Heart right ventricle (tissue), 16 donors: ENCODE measurements around the gene TEX9. TPM values are rescaled to one million over a fixed set of nuclear protein-coding genes. Genes with fewer than 3 reads are reported as not detected.

ENCODE experiments used
- ATAC-seq, 8 donors: fragments of 200-7000 bp; cut with Tn5 transposase; one replicate each; pipeline ENCODE4 v1.9.1; 2020; ENCODE audit warnings: mild to moderate bottlenecking in 8 of 8, moderate library complexity in 8 of 8, moderate number of reproducible peaks in 1 of 8
- DNase-seq, 2 donors: peaks; one replicate each; pipeline ENCODE4 v3.0.0-alpha.2; 2020
- H3K27ac ChIP-seq, 10 donors: fragments of 200-600 bp; sonication (generic) in 2 of 10; one replicate each; pipeline versions ENCODE4 v1.5.0 to v1.8.0; 2020 to 2022; ENCODE audit warnings: mild to moderate bottlenecking in 3 of 10
- H3K27me3 ChIP-seq, 7 donors: fragments of 200-600 bp; one replicate each; pipeline ENCODE4 v1.8.0; 2021 to 2022; ENCODE audit warnings: mild to moderate bottlenecking in 2 of 7
- H3K36me3 ChIP-seq, 9 donors: fragments of 200-600 bp; sonication (generic) in 1 of 9; one replicate each; pipeline versions ENCODE4 v1.5.0 to v1.8.0; 2020 to 2022; ENCODE audit warnings: mild to moderate bottlenecking in 2 of 9
- H3K4me1 ChIP-seq, 9 donors: fragments of 200-600 bp; sonication (generic) in 1 of 9; one replicate each; pipeline versions ENCODE4 v1.5.0 to v1.8.0; 2020 to 2022; ENCODE audit warnings: mild to moderate bottlenecking in 4 of 9
- H3K4me3 ChIP-seq, 10 donors: fragments of 200-600 bp; sonication (generic) in 2 of 10; one replicate each; pipeline versions ENCODE4 v1.5.0 to v1.8.0; 2020 to 2022; ENCODE audit warnings: mild to moderate bottlenecking in 7 of 10, moderate library complexity in 2 of 10
- H3K9me3 ChIP-seq, 11 donors: fragments of 200-600 bp in 10 of 11; sonication (generic) in 2 of 11; one replicate each; pipeline versions ENCODE4 v1.5.0 to v1.8.0; 2013 to 2022; ENCODE audit warnings: mild to moderate bottlenecking in 2 of 11, control low read depth in 1 of 11, moderate library complexity in 1 of 11
- CTCF ChIP-seq, 9 donors: fragments of 200-600 bp; sonication (generic) in 2 of 9; IDR thresholded peaks; one replicate each; pipeline versions ENCODE4 v1.5.0 to v1.8.0; 2021 to 2022; ENCODE audit warnings: antibody characterized with exemption in 9 of 9, mild to moderate bottlenecking in 5 of 9, moderate library complexity in 1 of 9
- WGBS, 2 donors: extraction: QIAGEN DNeasy Blood & Tissue Kit; methylation state at CpG; one replicate each; pipeline ENCODE4 v1.1.7; 2013; ENCODE audit warnings: inconsistent platforms in 1 of 2; 5-methylcytosine and 5-hydroxymethylcytosine counted together
- intact Hi-C, 10 donors: fragments of 100-400 bp; cut with DNase I; formaldehyde crosslinking; loops; one replicate each; pipeline versions ENCODE4 v1.11.1 to v1.14.2; 2022
- polyA plus RNA-seq, 2 donors: library from polyadenylated mRNA; stranded (reverse); fragments of 200-250 nt; gene quantifications; one replicate each; pipeline ENCODE4 v1.2.3, GENCODE V29; 2013
- total RNA-seq, 10 donors: library from RNA; stranded (reverse); fragmentation: NEBNext Ultra II Directional in 3 of 10; extraction: Animal tissue kit (Norgen Biotek cat#: 25700) in 3 of 10; gene quantifications; one replicate each; pipeline versions ENCODE4 v1.2.1 to v1.2.4, GENCODE V29; 2021 to 2023
- donor health status: Arrhythmogenic right ventricular cardiomyopathy.
- donor health status: ischemic (EF 13 %, LVEDD 7.1; RV severe dilation, severe dysfunction).
- donor health status: healthy with polysubstance abuse.
- donor health status: DM: no; HTN: yes; CAD: no.
- donor health status: DM: no; HTN: no; CAD: no.
- donor health status: ischemic (EF 25% LVEDD 6.9; RV normal size, moderate dysfunction).
- donor health status: ischemic (EF 25% LVEDD 5.7; RV mildly dilated, moderate dysfunction).
- donor health status: healthy.
- donor health status: DM: yes; HTN: yes; CAD: no.
- donor health status: Ischemic cardiomyopathy.
- donor health status: ischemic (EF 35%, LVEDD 5.7; RV mildly dilated, moderate dysfunction).
- donor health status: nonischemic (EF 11% LVEDD 7.7; RV severe dilation, severe dysfunction).
- donor health status: DM: yes; HTN: yes; CAD: no.
- donor health status: PGD.
- donor health status: ischemic (EF 29% LVEDD 5.4; RV normal size, mild dysfunction).
- donor health status: nonischemic (EF 23%, LVEDD 6.1; RV moderate dilation, normal function).

TEX9 gene
- total and polyA plus RNA-seq, 12 donors, result 0.19 to 1.7 (median 0.55) TPM

GRCh38 chr15:56351957-56352506 is 13.2 kb upstream of the TEX9 start:
- H3K4me3 ChIP-seq, result no peak overlapping the region
- H3K36me3 ChIP-seq, result no peaks in the 10 kb centered on the region
- no peak overlapping the region for H3K27ac ChIP-seq
- H3K9me3 ChIP-seq, result no peaks in the 10 kb centered on the region
- intact Hi-C loops, result no loop called here
- WGBS, 2 donors, result 83 to 84% methylated on average over 12 of the region's 12 CpGs
- no peaks in the 10 kb centered on the region for H3K27me3 ChIP-seq
- ATAC-seq (no peak), DNase-seq (no peak)
- peaks cover 0 to 8% (median 0%) of the 10 kb centered on the region in 9 donors for H3K4me1 ChIP-seq
- no peak for TF ChIP-seq CTCF (IDR thresholded peaks at IDR 0.05)

GRCh38 chr15:56353119-56353518 is 12.1 kb upstream of the TEX9 start:
- no peak for DNase-seq
- Histone ChIP-seq H3K27ac (no peak overlapping the region), H3K4me3 (no peak overlapping the region), H3K9me3 (no peaks in the 10 kb centered on the region), H3K36me3 (no peaks in the 10 kb centered on the region), H3K27me3 (no peaks in the 10 kb centered on the region), H3K4me1 (peaks cover 0 to 8% (median 0%) of the 10 kb centered on the region in 9 donors)
- 62 to 78% methylated on average over 1 of the region's 1 CpG for WGBS, 2 donors
- TF ChIP-seq CTCF (IDR thresholded peaks at IDR 0.05), result no peak
- intact Hi-C loops, result no loop called here
- ATAC-seq, result no peak

- no peaks in the 10 kb centered on the region for H3K36me3 ChIP-seq
- intact Hi-C loops, result no loop called here
- H3K4me3 ChIP-seq, result no peak overlapping the region
- H3K27ac ChIP-seq, result no peak overlapping the region
- H3K27me3 ChIP-seq, result no peaks in the 10 kb centered on the region
- no peak for TF ChIP-seq CTCF (IDR thresholded peaks at IDR 0.05)
- ATAC-seq, result no peak
- H3K9me3 ChIP-seq, result no peaks in the 10 kb centered on the region
- H3K4me1 ChIP-seq, result peaks cover 0 to 8% (median 0%) of the 10 kb centered on the region in 9 donors
- no peak for DNase-seq
These were observed 11.5 kb upstream of the TEX9 start for GRCh38 chr15:56353740-56354139.

GRCh38 chr15:56356616-56357015 is 8.6 kb upstream of the TEX9 start:
- no peak for TF ChIP-seq CTCF (IDR thresholded peaks at IDR 0.05)
- H3K27me3 ChIP-seq, result no peaks in the 10 kb centered on the region
- peaks cover 0 to 8% (median 0%) of the 10 kb centered on the region in 9 donors for H3K4me1 ChIP-seq
- H3K27ac ChIP-seq, result no peak overlapping the region
- no peaks in the 10 kb centered on the region for H3K36me3 ChIP-seq
- DNase-seq, result no peak
- H3K9me3 ChIP-seq, result peaks cover 0 to 2% (median 0%) of the 10 kb centered on the region in 11 donors
- 70 to 88% methylated on average over 2 of the region's 2 CpGs for WGBS, 2 donors
- intact Hi-C loops, result no loop called here
- H3K4me3 ChIP-seq, result no peak overlapping the region
- no peak for ATAC-seq
